GM21825 (cell line): Measurements from ENCODE around the gene CAPN2.
"Not testable (repeated sequence)": the region's sequence is repeated elsewhere in the genome, so short reads cannot be mapped to it uniquely, and the experiment has no call there.

Source experiments
- ATAC-seq: cut with Tn5 transposase; IDR thresholded peaks from one replicate; pipeline ENCODE4 v1.9.1; 2021; ENCODE audit warnings: mild to moderate bottlenecking, moderate library complexity; ENCODE audit not compliant: unreplicated experiment

Gene CAPN2

GRCh38 chr1:223784541-223784940 lies 72.2 kb downstream of the CAPN2 start:
- no peak for ATAC-seq

DNA sequence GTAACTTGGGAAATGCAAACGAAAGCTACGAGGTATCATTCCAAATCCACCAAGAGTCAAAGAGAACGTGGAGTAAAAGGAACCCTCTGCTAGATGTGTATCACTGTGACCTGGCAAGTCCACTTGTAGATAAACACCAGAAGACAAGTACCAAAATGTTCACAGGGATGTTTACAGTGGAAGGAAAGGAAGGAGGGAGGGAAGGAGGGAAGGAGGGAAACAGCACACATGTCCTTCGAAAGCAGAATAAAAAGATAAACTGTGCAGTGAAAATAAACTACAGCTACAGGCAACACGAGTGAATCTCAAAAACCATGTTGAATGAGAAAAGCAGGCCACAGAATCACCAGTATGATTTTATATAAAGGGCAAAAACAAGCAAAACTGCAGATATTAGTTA lies 73.5 kb downstream of the CAPN2 start:
- ATAC-seq: no peak

DNA sequence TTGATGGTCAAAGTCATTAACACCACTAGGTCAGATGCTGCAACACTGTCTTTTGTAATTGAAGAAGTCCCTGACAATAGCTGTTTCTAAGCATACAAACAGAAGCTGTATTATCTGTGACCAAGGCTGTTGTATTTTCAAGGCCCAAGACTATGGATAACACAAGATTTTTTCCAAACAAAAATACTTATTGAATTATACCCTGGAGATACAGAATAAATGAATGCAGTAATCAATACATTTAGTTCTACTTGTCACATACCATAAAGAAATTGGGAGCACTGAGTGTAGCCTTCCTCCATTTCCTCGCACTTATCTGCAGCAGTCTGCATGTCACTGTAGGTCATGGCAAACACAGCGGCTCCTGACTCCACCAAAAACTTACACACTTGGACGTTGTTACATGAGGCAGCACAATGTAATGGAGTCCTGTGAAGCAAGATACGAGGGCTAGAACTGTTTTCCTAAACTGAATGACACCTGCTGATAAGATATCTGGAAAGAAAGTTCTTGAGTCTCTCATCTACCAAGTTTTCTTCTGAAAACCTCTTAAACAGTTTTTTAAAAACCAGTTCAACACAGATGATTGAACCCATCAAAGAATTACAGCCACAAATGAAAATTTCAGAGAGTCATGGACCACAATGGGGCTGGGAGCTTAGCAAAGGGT lies 76.5 kb downstream of the CAPN2 start:
- ATAC-seq: no peak

GRCh38 chr1:223792046-223792445 lies 79.7 kb downstream of the CAPN2 start:
- no peak for ATAC-seq

GRCh38 chr1:223793716-223794115 lies 81.4 kb downstream of the CAPN2 start:
- ATAC-seq: no peak

DNA sequence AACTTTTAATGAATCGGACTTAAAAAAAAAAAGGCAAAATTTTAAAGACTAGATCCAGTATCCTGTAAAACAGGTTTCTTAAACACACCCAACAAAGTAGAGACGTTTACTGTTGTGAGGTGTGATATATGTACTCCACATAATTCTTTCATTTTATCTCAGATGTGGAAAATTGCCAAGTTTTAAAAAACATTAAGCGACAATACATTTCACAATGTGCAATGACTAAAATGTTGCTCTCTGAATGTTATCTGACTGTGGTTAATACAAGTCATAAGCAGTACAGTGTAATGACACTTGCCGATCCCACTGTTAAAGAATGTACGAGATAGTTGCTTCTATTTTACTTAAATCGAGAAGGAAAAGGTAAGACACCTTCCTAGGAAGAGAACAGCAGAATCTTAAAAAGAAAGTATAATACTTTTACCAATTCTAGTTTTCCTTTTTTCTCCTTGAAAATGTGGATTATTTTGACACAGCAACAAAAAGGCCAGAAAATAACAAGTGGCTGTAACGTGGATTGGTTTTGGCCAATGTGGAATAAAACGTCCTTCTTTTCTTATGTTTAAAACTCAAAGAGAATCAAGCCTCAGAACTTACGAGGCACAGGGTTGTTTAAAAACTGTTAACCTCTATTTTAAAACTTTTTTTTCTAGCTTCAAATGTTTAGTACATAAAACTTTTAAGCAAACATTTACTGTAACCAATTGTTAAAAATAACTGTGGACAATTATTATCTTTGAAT lies 82.0 kb downstream of the CAPN2 start:
- ATAC-seq: no peak

DNA sequence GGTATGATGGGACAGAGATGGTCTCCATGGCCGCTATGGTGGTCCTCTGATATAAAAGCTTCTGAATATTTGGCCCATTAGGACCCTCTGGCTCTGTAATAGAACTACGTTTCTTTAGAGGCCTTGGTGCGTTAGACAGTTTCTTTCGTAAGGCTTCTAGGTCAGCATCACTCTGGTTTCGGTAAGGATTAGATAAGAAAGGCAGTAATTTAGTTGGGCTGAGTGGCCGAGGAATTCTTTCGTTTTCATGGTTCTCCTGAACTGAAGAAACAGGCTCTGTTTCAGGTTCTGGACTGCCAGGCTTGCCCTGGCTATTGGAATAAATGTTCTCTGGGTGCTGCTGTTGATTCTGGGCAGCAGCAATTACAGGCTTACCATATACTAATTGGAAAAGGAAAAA lies 83.9 kb downstream of the CAPN2 start:
- ATAC-seq: no peak

GRCh38 chr1:223802032-223802431 lies 89.7 kb downstream of the CAPN2 start:
- no peak for ATAC-seq

DNA sequence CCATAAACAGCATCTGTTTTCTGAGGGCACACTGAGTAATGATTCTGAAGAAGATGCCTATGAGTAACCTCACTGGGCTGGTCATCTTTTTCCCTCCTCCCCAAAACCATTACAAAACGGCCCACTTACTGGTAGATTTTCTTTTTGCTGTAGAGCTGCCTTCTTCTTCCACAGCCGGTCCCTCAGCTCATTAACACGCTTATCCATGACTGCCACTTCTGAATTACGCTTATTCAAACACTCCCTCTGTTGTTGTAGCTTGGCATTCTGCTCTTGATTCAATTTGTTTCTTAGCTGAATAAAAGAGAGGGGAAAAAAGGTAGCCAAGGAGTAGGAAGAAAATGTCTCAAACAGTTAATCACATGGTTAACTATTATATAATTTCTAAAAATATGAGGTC lies 90.3 kb downstream of the CAPN2 start:
- ATAC-seq: no peak

DNA sequence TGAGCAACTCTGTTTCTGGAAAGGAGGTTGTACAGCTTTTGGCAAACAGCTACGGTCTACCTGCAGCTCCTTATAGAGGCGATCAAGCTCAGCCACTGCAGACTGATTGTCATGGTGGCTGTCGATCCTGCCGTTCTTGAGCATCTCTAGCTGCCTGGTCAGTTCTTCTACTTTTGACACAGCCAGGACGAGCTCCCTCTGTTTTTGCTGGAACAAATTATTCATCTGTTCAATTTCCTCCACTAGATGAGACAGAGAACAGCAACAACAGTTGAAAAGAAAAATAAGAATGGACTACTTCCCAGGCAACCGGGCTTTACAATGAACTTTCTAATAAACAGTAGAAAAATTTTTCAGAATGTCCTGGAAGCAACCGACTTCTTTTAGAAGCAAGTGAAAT lies 90.9 kb downstream of the CAPN2 start:
- no peak for ATAC-seq

- not testable (repeated sequence) for ATAC-seq
Observed at GRCh38 chr1:223809905-223810304, 97.6 kb downstream of the CAPN2 start.

DNA sequence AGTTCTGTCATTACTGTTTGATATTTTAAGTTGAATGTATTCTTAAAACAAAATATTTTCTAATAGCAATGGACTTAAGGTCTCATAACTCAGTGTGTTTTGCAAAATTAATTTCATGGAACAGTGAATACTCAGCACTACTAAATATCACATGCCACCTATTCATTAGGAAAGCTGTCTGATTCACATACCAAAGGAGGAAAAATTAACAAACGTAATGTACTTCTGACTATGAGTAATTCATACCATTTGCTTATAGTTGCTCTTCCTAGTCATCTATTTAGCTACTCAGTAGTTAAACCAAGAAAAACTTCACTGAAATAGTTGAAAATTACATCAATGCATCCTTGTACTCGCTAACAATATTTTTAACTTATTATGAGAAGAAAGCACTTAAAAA lies 98.2 kb downstream of the CAPN2 start:
- ATAC-seq: no peak

- no peak for ATAC-seq
Observed at GRCh38 chr1:223811634-223812101, 99.3 kb downstream of the CAPN2 start.

- no peak for ATAC-seq
Observed at GRCh38 chr1:223813645-223814044, 101.3 kb downstream of the CAPN2 start.

- ATAC-seq: no peak
Observed at GRCh38 chr1:223815020-223815853, 102.9 kb downstream of the CAPN2 start.

DNA sequence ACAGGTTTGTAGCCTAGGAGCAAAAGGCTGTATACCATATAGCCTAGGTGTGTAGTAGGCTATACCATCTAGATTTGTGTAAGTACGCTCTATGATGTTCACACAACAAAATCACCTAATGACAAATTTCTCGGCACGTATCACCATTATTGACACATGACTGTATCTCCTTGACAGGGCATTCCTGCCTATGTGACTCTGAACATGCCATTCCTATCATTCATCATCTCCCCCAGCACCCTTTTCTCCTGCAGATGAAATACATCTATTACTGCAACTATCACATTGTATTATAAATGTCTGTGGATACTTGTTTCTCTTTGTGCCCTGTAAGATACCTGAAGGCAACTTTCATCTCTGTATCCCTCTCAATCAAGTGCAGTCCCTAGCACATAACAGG lies 103.5 kb downstream of the CAPN2 start:
- no peak for ATAC-seq

GRCh38 chr1:223817265-223817664 lies 104.9 kb downstream of the CAPN2 start:
- not testable (repeated sequence) for ATAC-seq

- ATAC-seq: no peak
Observed at GRCh38 chr1:223819730-223820514, 107.6 kb downstream of the CAPN2 start.

GRCh38 chr1:223820515-223820858 lies 108.1 kb downstream of the CAPN2 start:
- no peak for ATAC-seq

DNA sequence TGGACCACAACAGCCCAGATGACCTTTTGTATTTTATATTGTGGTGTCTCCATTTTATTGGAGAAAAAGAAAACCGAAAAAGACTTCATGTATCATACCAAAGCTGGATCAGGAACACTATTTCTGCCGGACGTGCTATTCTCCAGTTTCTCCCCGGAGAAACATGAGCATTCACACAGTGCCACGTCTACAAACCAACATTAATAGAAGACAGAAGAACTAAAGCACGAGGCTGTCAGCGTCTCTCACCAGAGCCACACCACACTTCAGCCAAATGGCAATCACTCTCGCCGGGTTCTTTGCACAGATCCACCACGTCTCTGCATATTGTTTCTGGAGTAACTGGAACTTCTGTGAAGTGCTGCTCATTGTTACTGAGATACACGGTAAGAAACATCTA lies 108.6 kb downstream of the CAPN2 start:
- ATAC-seq: no peak

DNA sequence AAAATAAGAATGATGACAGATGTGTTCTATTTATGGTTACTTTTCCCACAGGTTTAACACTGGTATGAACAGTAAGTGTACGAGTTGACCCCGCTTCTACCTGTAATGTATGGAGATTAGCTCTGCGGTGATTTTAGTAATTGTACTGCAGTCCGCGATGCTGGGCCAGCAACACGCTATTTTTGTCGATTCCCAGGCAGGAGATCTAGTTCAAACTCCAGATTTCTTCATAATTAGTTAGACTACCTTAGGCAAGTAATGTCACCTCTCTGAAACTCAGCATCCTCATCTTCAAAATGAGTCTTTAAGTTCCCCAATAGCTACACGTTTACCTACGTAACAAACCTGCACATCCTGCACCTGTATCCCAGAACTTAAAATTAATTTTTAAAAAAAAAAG lies 111.9 kb downstream of the CAPN2 start:
- no peak for ATAC-seq
